Left lung (tissue), 10 donors: ENCODE results near the gene CENPQ. TPM values are rescaled to one million over a fixed set of nuclear protein-coding genes. Genes with fewer than 3 reads are reported as not detected.
"Not testable (repeated sequence)": the region's sequence is repeated elsewhere in the genome, so short reads cannot be mapped to it uniquely, and the experiment has no call there.

Experiments used
- ATAC-seq: fragments of 200-7000 bp; cut with Tn5 transposase; one replicate; pipeline ENCODE4 v1.9.1; 2020; ENCODE audit warnings: moderate library complexity
- DNase-seq, 4 donors: peaks; one replicate each; pipeline ENCODE4 v3.0.0-alpha.2; 2013 to 2020
- H3K27ac ChIP-seq, 2 donors: fragments of 200-600 bp; sonication (generic) in 1 of 2; one replicate each; pipeline versions ENCODE4 v1.5.0 to v1.8.0; 2020 to 2021
- H3K27me3 ChIP-seq, 2 donors: fragments of 200-600 bp; sonication (generic) in 1 of 2; one replicate each; pipeline versions ENCODE4 v1.5.0 to v1.8.0; 2020 to 2021
- H3K36me3 ChIP-seq, 2 donors: fragments of 200-600 bp; sonication (generic) in 1 of 2; one replicate each; pipeline versions ENCODE4 v1.5.0 to v1.8.0; 2020 to 2021
- H3K4me1 ChIP-seq, 2 donors: fragments of 200-600 bp; one replicate each; pipeline ENCODE4 v1.8.0; 2021
- H3K4me3 ChIP-seq, 2 donors: fragments of 200-600 bp; sonication (generic) in 1 of 2; one replicate each; pipeline versions ENCODE4 v1.5.0 to v1.8.0; 2020 to 2021; ENCODE audit warnings: mild to moderate bottlenecking in 1 of 2
- H3K9me3 ChIP-seq, 2 donors: fragments of 200-600 bp; sonication (generic) in 1 of 2; one replicate each; pipeline versions ENCODE4 v1.5.0 to v1.8.0; 2020 to 2021
- CTCF ChIP-seq, 2 donors: fragments of 200-600 bp; sonication (generic) in 1 of 2; IDR thresholded peaks; one replicate each; pipeline versions ENCODE4 v1.5.0 to v1.8.0; 2021; ENCODE audit warnings: antibody characterized with exemption in 2 of 2
- intact Hi-C, 2 donors: fragments of 100-400 bp; cut with DNase I; formaldehyde crosslinking; loops; one replicate each; pipeline versions ENCODE4 v1.11.2 to v1.14.2; 2022
- polyA plus RNA-seq, 6 donors: library from polyadenylated mRNA; unstranded; fragments of 120-200 nt; gene quantifications; one replicate each; pipeline ENCODE4 v1.2.1, GENCODE V29; 2013; ENCODE audit not compliant: insufficient read length in 6 of 6
- total RNA-seq, 2 donors: library from RNA; stranded (reverse); fragmentation: NEBNext Ultra II Directional; extraction: Animal tissue kit (Norgen Biotek cat#: 25700); gene quantifications; one replicate each; pipeline ENCODE4 v1.2.1, GENCODE V29; 2021
- donor health status: DM: no; HTN: yes; CAD: no.
- donor health status: DM: no; HTN: no; CAD: no.

The CENPQ gene
- total and polyA plus RNA-seq, 8 donors, result 3.8 to 18.3 (median 11.5) TPM

DNA sequence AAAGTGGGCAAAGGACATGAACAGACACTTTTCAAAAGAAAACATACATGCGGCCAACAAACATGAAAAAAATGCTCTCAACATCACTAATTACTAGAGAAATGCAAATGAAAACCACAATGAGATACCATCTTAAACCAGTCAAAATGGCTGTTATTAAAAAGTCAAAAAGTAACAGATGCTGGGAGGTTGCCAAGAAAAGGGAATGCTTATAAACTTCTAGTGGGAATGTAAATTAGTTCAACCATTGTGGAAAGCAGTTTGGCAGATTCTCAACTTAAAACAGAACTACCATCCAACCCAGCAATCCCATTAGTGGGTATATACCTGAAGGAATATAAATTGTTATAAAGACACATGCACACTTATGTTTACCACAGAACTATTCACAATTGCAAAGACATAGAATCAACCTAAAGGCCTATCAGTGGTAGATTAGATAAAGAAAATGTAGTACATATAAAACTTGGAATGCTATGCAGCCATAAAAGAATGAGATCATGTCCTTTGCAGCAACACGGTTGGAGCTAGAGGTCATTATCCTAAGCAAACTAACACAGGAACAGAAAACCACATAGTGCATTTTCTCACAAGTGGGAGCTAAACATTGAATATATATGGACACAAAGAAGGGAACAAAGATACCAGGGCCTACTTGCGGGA, 16.3 kb downstream of the CENPQ start:
- intact Hi-C loops, result no loop called here
- H3K4me1 ChIP-seq, result no peaks in the 10 kb centered on the region
- no peak for TF ChIP-seq CTCF (IDR thresholded peaks at IDR 0.05)
- ATAC-seq (no peak), DNase-seq (no peak)
- peaks cover 0 to 22% of the 10 kb centered on the region in 2 donors for H3K36me3 ChIP-seq
- H3K27ac ChIP-seq, result no peak overlapping the region
- H3K9me3 ChIP-seq, result no peaks in the 10 kb centered on the region
- H3K27me3 ChIP-seq, result no peaks in the 10 kb centered on the region
- H3K4me3 ChIP-seq, result no peak overlapping the region

- H3K27ac ChIP-seq, ATAC-seq, H3K4me3 ChIP-seq, H3K27me3 ChIP-seq, intact Hi-C loops, H3K9me3 ChIP-seq, H3K4me1 ChIP-seq: not testable (repeated sequence)
- DNase-seq, result peak in 1 of 4 donors; percentile 55
- peaks cover 0 to 26% of the 10 kb centered on the region in 2 donors for H3K36me3 ChIP-seq
Measured at GRCh38 chr6:49481846-49482245, 18.7 kb downstream of the CENPQ start.

DNA sequence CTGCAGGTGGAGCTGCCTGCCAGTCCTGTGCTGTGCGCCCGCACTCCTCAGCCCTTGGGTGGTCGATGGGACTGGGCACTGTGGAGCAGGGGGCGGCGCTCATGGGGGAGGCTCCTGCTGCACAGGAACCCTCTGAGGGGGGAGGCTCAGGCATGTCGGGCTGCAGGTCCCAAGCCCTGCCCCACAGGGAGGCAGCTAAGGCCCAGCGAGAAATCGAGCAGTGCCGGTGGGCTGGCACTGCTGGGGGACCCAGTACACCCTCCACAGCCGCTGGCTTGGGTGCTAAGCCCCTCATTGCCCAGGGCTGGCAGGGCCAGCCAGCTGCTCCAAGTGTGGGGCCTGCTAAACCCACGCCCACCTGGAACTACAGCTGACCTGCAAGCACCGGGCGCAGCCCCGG, 20.2 kb downstream of the CENPQ start:
- peaks cover 0 to 27% of the 10 kb centered on the region in 2 donors for H3K36me3 ChIP-seq
- H3K4me1 ChIP-seq, H3K27me3 ChIP-seq, intact Hi-C loops, H3K9me3 ChIP-seq, H3K27ac ChIP-seq, ATAC-seq, H3K4me3 ChIP-seq: not testable (repeated sequence)
- DNase-seq, result peak in 1 of 4 donors; percentile 46

DNA sequence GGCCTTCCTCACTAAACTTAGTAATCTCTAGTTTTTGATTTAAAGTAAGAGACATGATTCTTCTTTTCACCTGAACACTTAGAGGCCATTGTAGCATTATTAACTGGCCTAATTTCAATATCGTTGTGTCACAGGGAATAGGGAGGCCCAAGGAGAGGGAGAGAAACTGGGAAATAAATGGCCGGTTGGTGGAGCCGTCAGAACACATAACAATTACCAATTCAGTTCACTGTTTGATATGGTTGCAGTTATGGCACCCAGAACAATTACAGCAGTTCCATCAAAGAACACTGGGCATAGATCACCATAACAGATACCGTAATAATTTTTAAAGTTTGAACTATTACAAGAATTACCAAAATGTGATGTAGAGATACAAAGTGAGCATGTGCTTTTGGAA, 27.5 kb downstream of the CENPQ start:
- no peaks in the 10 kb centered on the region for H3K27me3 ChIP-seq
- no peaks in the 10 kb centered on the region for H3K9me3 ChIP-seq
- TF ChIP-seq CTCF (IDR thresholded peaks at IDR 0.05), result no peak
- H3K27ac ChIP-seq, result no peak overlapping the region
- intact Hi-C loops, result no loop called here
- no peaks in the 10 kb centered on the region for H3K4me1 ChIP-seq
- ATAC-seq, result no peak
- H3K4me3 ChIP-seq, result no peak overlapping the region
- H3K36me3 ChIP-seq, result peaks cover 0 to 54% of the 10 kb centered on the region in 2 donors
- DNase-seq, result no peak

- no peaks in the 10 kb centered on the region for H3K27me3 ChIP-seq
- no peak overlapping the region for H3K27ac ChIP-seq
- H3K36me3 ChIP-seq, result peaks cover 0 to 20% of the 10 kb centered on the region in 2 donors
- DNase-seq, result no peak
- no peaks in the 10 kb centered on the region for H3K9me3 ChIP-seq
- no peak for ATAC-seq
- H3K4me1 ChIP-seq, result no peaks in the 10 kb centered on the region
- TF ChIP-seq CTCF (IDR thresholded peaks at IDR 0.05), result no peak
- H3K4me3 ChIP-seq, result no peak overlapping the region
- intact Hi-C loops, result no loop called here
Measured at GRCh38 chr6:49497304-49497703, 34.1 kb downstream of the CENPQ start.

DNA sequence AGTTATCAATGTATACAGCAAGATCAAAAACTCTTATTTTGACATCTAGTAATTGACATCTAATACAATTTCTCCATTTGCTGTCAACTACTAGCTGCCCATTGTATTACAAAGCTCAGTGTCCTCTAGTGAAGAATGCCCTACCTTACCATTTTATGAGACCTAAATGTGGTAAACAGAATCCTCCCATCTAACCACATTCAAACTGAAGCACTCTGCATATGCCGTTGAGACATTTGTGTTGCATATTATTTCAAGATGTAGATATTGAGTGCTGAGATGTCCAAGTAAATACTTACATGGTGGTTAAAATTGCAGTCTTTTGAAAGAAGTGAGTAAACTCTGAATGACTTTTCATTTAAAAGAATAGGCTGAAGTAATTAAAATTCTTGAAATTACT, 36.0 kb downstream of the CENPQ start:
- no peak overlapping the region for H3K27ac ChIP-seq
- no peak for TF ChIP-seq CTCF (IDR thresholded peaks at IDR 0.05)
- no peaks in the 10 kb centered on the region for H3K9me3 ChIP-seq
- peaks cover 0 to 2% of the 10 kb centered on the region in 2 donors for H3K36me3 ChIP-seq
- no peak for ATAC-seq
- H3K4me3 ChIP-seq, result no peak overlapping the region
- no peak for DNase-seq
- no peaks in the 10 kb centered on the region for H3K4me1 ChIP-seq
- intact Hi-C loops, result no loop called here
- H3K27me3 ChIP-seq, result no peaks in the 10 kb centered on the region
